ENCODE measurements around the gene MUC2.

Gene MUC2

GRCh38 chr11:1038921-1039320, 35.8 kb upstream of the MUC2 start:
- no peak overlapping the region for H3K4me3 ChIP-seq (ENCODE audit: low read length)
- H3F3A ChIP-seq (ENCODE audit: insufficient read depth, low read length), result no peaks in the 10 kb centered on the region
- H3K27ac ChIP-seq (ENCODE audit: low read length), result no peak overlapping the region
- H3K36me3 ChIP-seq (replicated peaks; ENCODE audit: insufficient read depth, low read length), result no peaks in the 10 kb centered on the region
- no peak for DNase-seq
- no peaks in the 10 kb centered on the region for H3K9me2 ChIP-seq (replicated peaks; ENCODE audit: insufficient read depth, low read length)
- H3K4me1 ChIP-seq (ENCODE audit: low read length), result no peaks in the 10 kb centered on the region
- no peak overlapping the region for H3K4me2 ChIP-seq (ENCODE audit: low read depth, low read length)
- H4K20me1 ChIP-seq (ENCODE audit: insufficient read depth, low read length), result no peaks in the 10 kb centered on the region
- H2AFZ ChIP-seq (ENCODE audit: low read length), result no peak overlapping the region
- H3K79me2 ChIP-seq (ENCODE audit: low read length), result no peaks in the 10 kb centered on the region
- TF ChIP-seq CTCF (IDR thresholded peaks at IDR 0.05; ENCODE audit: low read length) (no peak), EZH2 (optimal IDR thresholded peaks at IDR 0.05; ENCODE audit: low read depth, low read length) (no peak), EZH2phosphoT487 (IDR thresholded peaks at IDR 0.05; ENCODE audit: low read length) (no peak)
- no peak overlapping the region for H3K9ac ChIP-seq (ENCODE audit: low read length)
- H3K27me3 ChIP-seq (replicated peaks; ENCODE audit: insufficient read depth, low read length), result peaks cover 91% of the 10 kb centered on the region
- no peaks in the 10 kb centered on the region for H3K9me3 ChIP-seq (replicated peaks; ENCODE audit: insufficient read depth, low read length)

- Histone ChIP-seq H3K4me2 (ENCODE audit: low read depth, low read length) (no peak overlapping the region), H3K9me3 (replicated peaks; ENCODE audit: insufficient read depth, low read length) (no peaks in the 10 kb centered on the region), H4K20me1 (ENCODE audit: insufficient read depth, low read length) (no peaks in the 10 kb centered on the region), H3K36me3 (replicated peaks; ENCODE audit: insufficient read depth, low read length) (no peaks in the 10 kb centered on the region), H3K9ac (ENCODE audit: low read length) (no peak overlapping the region), H3K79me2 (ENCODE audit: low read length) (no peaks in the 10 kb centered on the region), H3K27ac (ENCODE audit: low read length) (no peak overlapping the region), H2AFZ (ENCODE audit: low read length) (no peak overlapping the region), H3K4me3 (ENCODE audit: low read length) (no peak overlapping the region), H3F3A (ENCODE audit: insufficient read depth, low read length) (no peaks in the 10 kb centered on the region), H3K9me2 (replicated peaks; ENCODE audit: insufficient read depth, low read length) (no peaks in the 10 kb centered on the region), H3K27me3 (replicated peaks; ENCODE audit: insufficient read depth, low read length) (peaks cover 90% of the 10 kb centered on the region), H3K4me1 (ENCODE audit: low read length) (no peaks in the 10 kb centered on the region)
- DNase-seq, result no peak
- TF ChIP-seq CTCF (IDR thresholded peaks at IDR 0.05; ENCODE audit: low read length), result no peak
- no peak for TF ChIP-seq EZH2phosphoT487 (IDR thresholded peaks at IDR 0.05; ENCODE audit: low read length)
- TF ChIP-seq EZH2 (optimal IDR thresholded peaks at IDR 0.05; ENCODE audit: low read depth, low read length), result no peak
These were observed 34.9 kb upstream of the MUC2 start for GRCh38 chr11:1039481-1040427.

GRCh38 chr11:1040428-1041148, 34.1 kb upstream of the MUC2 start:
- H2AFZ ChIP-seq (ENCODE audit: low read length), result no peak overlapping the region
- H3K36me3 ChIP-seq (replicated peaks; ENCODE audit: insufficient read depth, low read length), result no peaks in the 10 kb centered on the region
- H3K27me3 ChIP-seq (replicated peaks; ENCODE audit: insufficient read depth, low read length), result peaks cover 92% of the 10 kb centered on the region
- H3K27ac ChIP-seq (ENCODE audit: low read length), result no peak overlapping the region
- no peaks in the 10 kb centered on the region for H4K20me1 ChIP-seq (ENCODE audit: insufficient read depth, low read length)
- DNase-seq, result no peak
- no peaks in the 10 kb centered on the region for H3K9me2 ChIP-seq (replicated peaks; ENCODE audit: insufficient read depth, low read length)
- H3K4me3 ChIP-seq (ENCODE audit: low read length), result no peak overlapping the region
- H3F3A ChIP-seq (ENCODE audit: insufficient read depth, low read length), result no peaks in the 10 kb centered on the region
- no peak overlapping the region for H3K9ac ChIP-seq (ENCODE audit: low read length)
- H3K4me2 ChIP-seq (ENCODE audit: low read depth, low read length), result no peak overlapping the region
- TF ChIP-seq EZH2phosphoT487 (IDR thresholded peaks at IDR 0.05; ENCODE audit: low read length), result no peak
- no peak for TF ChIP-seq CTCF (IDR thresholded peaks at IDR 0.05; ENCODE audit: low read length)
- TF ChIP-seq EZH2 (optimal IDR thresholded peaks at IDR 0.05; ENCODE audit: low read depth, low read length), result no peak
- H3K9me3 ChIP-seq (replicated peaks; ENCODE audit: insufficient read depth, low read length), result no peaks in the 10 kb centered on the region
- no peaks in the 10 kb centered on the region for H3K79me2 ChIP-seq (ENCODE audit: low read length)
- H3K4me1 ChIP-seq (ENCODE audit: low read length), result no peaks in the 10 kb centered on the region

Data from MM.1S (cell line).